OCI-LY3 (cell line): ENCODE measurements around the gene MUC13.

Experiments used
- EZH2phosphoT487 ChIP-seq: fragments of 200-600 bp; shearing (Covaris generic); IDR thresholded peaks from 2 replicates; pipeline ENCODE4 v1.6.1; 2018; ENCODE audit warnings: antibody characterized with exemption, mixed run types, low read depth
- TF ChIP-seq, protein P1 (sequence below): fragments of 200-600, 300-600 bp; sonication (generic); IDR thresholded peaks from 2 replicates; pipeline ENCODE4 v1.5.1; 2014; ENCODE audit warnings: antibody characterized with exemption, low read length, low read depth

DNA sequence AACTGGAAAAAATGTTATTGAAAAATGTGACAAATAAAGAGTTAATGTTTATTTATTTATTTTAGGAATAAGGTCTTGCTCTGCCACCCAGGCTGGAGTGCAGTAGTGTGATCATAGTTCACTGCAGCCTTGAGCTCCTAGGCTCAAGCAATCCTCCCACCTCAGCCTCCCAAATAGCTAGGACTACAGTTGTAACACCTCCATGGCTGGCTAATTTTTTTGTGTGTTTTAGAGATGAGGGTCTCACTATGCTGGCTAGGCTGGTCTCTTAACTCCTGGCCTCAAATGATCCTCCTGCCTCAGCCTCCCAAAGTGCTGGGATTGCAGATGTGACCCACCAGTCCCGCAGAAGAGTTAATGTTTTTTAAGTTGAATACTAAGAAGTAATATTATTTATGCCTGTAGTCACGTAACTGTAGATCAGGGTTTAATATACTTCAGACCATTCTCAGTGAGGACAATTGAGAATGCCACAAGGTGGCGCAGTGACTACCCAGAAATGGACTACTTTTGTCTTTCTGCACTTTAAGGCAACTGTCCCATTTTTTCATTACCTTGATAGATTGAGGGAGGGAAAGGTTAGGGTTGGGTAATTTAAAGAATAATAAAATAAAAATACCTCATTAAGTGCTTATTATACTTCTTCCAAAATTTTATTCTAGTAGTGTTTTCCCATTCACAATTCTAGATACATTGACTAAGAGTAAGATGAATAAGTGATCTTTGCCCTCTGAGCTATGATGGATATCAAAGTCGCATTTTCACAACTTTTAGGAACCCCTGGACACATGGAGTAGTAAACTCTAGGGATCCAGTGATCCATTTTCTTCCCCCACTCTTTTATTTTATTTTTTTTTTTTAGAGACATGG is 6.0 kb downstream of the MUC13 start:
- TF ChIP-seq, protein P1, sequence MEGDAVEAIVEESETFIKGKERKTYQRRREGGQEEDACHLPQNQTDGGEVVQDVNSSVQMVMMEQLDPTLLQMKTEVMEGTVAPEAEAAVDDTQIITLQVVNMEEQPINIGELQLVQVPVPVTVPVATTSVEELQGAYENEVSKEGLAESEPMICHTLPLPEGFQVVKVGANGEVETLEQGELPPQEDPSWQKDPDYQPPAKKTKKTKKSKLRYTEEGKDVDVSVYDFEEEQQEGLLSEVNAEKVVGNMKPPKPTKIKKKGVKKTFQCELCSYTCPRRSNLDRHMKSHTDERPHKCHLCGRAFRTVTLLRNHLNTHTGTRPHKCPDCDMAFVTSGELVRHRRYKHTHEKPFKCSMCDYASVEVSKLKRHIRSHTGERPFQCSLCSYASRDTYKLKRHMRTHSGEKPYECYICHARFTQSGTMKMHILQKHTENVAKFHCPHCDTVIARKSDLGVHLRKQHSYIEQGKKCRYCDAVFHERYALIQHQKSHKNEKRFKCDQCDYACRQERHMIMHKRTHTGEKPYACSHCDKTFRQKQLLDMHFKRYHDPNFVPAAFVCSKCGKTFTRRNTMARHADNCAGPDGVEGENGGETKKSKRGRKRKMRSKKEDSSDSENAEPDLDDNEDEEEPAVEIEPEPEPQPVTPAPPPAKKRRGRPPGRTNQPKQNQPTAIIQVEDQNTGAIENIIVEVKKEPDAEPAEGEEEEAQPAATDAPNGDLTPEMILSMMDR = peak; percentile 82
- no peak for TF ChIP-seq EZH2phosphoT487
